HG02870 (cell line): Measurements from ENCODE around the gene SPDYE4.

Experiments
- ATAC-seq: cut with Tn5 transposase; IDR thresholded peaks from one replicate; pipeline ENCODE4 v1.9.1; 2021; ENCODE audit warnings: mild to moderate bottlenecking, moderate library complexity; ENCODE audit not compliant: unreplicated experiment

Gene SPDYE4

DNA sequence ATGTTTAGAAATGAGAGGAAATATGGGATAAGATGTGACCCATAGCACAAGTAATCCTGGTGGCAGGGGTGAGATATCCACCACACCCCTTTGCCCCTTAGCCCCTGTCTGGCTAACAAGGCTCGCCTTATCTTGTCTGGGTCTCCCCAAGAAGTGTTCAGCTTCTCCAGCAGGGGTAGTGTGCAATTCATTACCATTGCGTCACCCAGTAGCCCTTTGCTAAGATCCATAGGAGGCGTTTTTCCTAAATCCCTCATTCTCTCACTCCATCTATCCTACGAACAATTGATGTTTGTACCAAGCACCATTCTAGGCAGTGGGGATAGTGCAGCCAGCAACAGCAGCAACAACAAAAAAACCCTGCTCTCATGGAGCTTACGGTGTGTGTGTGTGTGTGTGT, 44.5 kb downstream of the SPDYE4 start:
- ATAC-seq, result no peak

DNA sequence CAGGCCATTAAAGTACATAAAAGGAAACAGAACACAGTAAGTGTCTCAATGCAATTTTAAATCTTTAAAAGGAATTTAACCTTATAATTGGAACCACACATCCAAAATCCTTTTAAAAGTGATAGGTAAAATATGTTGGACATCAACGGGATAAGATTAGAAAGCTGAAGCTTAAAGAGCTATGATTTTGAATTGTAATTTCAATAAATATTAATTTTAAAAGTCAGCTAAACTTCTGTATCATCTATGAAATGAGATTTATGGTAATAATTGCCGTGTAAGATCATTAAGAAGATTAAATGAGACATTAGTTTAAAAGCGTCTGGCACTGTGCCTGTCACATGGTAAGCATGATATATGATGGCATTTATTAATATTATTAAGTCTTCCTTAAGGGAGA, 45.0 kb downstream of the SPDYE4 start:
- no peak for ATAC-seq

DNA sequence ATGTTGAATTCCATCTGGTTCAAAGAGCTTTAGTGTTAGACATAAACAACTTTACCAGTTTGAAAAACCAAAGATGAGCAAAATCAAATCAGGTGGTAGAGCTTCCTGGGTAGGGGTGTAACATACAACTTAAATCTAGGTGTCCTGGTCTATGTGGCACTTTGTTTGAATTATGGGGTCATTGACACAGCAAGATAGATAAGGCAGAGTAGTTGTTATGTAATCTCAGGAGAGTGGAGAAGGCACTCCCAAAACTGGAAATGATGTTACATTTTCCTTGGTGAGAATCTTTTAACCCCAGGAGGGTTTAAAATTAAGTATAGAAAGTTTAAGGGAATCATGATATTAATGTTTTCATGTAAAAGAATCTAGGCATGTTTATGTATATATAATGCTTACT, 45.6 kb downstream of the SPDYE4 start:
- ATAC-seq, result no peak

DNA sequence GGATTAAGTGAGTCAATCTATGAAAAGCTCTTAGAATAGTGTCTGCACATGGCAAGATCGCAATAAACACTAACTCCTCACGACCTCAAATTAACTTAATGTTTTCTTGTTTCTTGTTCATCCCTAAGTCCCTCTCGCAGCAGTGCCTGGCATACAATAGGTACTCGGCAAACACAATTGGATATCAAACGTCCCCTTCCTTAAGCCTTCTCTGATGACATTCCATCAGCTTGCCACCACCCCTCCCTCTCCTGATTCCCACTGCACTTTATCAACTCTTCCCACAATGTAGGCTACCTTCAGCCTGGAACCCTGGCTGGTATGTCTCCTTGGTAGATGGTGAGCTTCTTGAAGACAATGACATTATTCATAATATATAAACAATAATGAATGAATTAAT, 47.1 kb downstream of the SPDYE4 start:
- no peak for ATAC-seq

DNA sequence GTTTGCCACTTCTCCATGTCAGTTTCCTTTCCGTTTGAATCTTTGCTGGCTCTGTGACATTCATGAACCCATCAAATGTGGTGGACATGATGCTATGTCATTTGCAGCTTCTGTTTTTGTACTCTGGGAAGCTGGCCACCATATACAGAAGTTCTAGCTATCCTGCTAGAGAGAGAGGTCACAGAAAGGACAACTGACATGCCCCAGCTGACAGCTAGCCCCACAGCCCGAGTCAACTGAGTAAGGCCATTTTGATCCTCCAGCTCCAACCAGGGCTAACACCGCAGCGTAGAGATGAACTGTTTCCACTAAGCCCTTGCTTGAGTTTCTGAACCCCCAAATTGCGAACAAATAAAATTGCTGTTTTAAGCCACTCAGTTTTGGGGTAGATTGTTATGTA, 47.5 kb downstream of the SPDYE4 start:
- ATAC-seq, result no peak

DNA sequence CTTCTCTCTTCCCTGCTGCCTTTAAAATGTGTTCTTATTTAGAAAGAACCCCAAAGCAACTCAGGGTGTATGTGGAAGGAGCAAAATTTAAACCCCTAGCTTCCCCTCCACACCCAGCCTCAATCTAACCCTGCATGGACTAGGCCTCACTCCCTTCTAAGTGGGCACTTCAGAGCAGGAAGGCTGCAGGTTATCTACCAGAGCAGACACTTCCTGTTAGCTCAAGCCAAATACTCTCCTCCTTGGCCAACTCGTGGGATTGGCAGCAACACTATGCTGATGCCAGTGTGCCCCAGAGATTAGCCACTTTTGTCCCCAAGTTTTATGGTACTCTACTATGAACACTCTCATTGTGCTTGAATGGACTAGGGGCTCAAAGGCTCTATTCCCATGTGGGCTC, 49.3 kb downstream of the SPDYE4 start:
- no peak for ATAC-seq

DNA sequence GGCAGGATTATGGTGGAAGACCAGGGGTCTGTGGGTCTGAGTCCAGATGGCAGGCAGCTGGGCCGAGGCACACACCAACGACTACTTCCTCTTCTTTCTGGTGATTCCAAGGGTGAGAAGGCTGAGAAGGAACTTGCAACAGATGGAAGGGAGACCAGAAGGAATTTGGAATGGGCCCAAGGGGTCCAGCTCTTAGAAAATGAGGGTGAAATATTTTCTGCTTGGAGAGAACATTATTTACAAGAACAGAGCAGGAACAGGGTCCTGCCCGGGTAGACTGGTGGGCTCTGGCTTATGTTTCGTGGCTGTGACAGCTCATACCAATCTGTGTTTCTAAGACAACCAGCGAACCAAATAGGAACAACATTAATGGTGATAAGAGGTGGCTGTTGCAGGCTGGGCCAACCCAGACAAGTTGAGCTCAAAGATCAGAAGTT, 50.3 kb downstream of the SPDYE4 start:
- ATAC-seq, result no peak

DNA sequence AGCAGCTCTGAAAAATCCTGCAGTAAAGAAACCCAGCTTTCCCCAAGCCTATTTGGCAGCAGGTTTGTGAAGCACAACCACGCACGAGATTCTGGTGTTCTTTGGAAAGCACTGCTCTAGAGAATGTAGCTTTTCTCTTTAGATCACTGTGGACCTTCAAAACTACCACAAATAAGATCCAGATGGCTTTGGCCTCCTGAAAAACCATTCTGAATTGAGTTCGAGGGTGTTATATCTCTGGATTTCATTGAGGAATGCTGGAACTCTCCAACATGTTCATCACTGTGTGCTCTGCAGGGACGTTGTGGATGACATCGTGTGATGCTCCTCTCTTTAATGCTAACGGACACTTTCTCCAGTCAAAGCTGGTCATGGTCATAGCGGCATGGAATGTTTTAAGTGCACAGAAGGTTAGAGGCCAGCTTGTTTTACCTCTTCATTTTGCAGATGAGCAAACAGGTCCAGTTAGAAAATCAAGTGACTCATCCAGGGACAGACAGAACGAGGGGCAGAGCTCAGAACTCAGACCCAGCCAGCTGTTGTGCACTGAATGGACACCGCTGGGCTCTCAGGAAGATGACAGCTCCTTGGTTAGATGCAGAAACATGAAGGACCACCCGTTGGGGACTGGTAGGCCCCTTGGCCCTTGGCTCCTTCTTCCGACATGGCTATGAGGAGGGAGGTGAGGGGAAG, 50.9 kb downstream of the SPDYE4 start:
- ATAC-seq, result no peak

DNA sequence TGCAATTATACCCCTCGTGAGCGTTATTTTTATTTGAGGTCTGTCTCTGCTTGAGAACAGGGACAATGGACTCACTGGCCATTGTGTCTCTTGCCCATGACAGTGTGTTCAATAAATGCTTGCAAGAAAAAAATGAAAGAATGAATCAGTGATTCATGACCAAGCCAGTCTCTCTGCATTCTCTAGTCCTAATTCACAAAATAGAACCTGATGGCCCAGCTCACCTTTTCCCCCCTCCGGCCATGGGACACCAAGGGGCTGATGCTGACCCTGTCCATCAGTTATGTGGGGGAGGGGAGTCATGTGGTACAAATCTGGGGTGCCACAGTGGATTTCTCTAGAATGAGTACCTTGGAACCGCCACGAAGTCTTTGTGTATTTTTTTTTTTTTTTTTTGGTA, 51.9 kb downstream of the SPDYE4 start:
- ATAC-seq, result no peak

DNA sequence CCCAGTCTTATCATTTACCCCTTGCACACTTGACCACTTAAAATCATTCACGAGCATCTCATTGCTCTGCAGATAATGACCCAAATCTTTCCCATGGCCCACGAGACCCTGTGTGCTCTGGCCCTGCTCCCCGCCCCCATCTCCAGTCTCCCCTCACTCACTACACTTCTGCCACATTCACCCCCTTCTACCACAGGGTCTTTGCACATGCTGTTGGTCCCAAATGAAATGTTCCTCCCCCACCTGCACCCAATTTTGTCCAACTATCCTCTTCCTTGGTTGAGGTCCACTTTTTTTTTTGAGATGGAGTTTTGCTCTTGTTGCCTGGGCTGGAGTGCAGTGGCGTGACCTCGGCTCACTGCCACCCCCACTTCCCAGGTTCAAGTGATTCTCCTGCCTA, 52.9 kb downstream of the SPDYE4 start:
- ATAC-seq, result no peak

DNA sequence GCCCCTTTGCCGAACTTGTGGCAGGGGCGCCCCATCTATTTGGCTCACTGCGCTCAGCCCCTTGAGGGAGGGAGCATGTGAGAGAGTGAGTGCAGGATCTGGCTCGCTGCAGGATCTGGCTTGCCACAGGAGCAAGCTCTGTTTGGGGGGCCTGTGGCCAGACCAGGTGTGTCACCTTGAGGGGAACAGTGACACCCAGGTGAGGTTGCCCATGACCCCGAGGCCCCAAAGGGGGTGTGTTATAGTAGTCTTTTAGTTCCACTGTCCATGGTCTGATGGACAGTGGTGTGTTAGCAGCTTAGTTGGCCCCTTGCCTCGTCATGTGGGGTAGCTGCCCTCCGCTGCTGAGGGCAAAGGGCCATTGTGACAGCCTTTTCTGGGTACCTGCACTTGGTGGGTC, 55.3 kb downstream of the SPDYE4 start:
- ATAC-seq, result no peak

DNA sequence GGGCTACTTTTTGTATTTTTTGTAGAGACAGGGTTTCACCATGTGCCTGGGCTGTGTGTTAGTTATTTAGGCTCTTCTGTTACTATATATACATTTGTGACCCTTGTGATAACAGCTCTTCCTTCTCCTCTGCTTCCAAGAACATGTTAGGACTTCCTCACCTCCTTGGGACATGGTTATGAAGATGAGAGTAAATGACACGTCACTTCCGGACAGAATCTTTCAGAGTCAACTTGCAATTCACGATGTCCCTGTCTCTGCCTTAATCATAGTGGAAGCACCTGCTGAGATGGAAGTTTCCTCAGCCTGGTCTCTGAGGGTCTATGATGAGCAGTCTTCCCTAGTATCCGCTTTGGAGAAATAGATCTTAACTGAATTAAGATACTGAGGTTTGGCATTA, 56.6 kb downstream of the SPDYE4 start:
- no peak for ATAC-seq

DNA sequence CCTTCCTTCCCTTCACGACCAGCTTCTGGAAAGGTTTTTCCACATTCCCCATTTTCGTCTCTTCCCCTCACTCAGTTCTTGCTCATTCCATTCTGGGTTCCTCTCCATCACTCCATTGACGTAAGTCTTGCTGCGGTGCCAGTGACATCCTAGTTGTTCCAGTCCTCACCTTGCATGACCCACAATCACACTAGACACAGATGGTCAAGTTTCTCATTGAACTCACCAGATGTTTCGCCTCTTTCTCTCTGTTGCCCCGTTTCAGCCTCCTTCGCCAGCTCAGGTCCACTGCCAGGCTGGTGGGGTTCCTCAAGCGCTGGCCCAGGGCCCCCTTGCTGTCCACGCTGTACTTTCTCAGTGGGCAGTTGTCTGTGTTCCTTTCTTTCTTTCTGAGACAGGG, 57.1 kb downstream of the SPDYE4 start:
- no peak for ATAC-seq
